A172 (cell line): ENCODE measurements around the gene RPTOR. TPM values are rescaled to one million over a fixed set of nuclear protein-coding genes. Genes with fewer than 3 reads are reported as not detected.

Experiments
- DNase-seq: peaks from one replicate; pipeline ENCODE4 v3.0.0-alpha.2; 2015; ENCODE audit warnings: low spot score
- total RNA-seq: library from RNA; depleted of rRNA; stranded (reverse); fragments of >200 nt; shearing (Covaris generic); gene quantifications from 2 replicates; pipeline ENCODE4 v1.2.3, GENCODE V29; 2014

The RPTOR gene
- total RNA-seq, 1 experiment from 2014 or later: 20.7 TPM

- peak; percentile 85 for DNase-seq
Observed at GRCh38 chr17:80859002-80859941, 314.6 kb downstream of the RPTOR start.

GRCh38 chr17:80860101-80860671 is 315.5 kb downstream of the RPTOR start:
- no peak for DNase-seq

- no peak for DNase-seq
Observed at GRCh38 chr17:80860703-80861417, 316.2 kb downstream of the RPTOR start.

DNA sequence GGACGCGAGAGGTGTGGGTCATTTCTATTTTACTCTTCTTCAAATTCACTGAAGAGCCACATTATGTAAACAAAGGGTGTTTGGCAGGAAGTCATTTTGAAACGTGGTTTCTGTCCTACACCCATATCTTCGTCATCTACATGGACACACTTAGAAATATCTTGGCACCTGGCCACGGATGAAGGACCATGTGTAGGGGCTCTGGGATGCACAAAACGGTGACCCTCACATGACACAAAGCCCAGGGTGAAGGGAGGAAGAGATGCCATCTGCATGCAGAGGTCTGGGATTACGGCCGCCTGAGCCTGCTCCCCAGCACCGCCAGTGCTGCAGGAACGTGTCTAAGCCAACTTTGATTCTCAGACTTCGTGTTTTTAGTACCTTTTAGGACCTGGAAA is 316.8 kb downstream of the RPTOR start:
- no peak for DNase-seq

- no peak for DNase-seq
Observed at GRCh38 chr17:80861892-80862291, 317.3 kb downstream of the RPTOR start.

GRCh38 chr17:80862481-80862961 is 317.9 kb downstream of the RPTOR start:
- DNase-seq: no peak

GRCh38 chr17:80862978-80863377 is 318.3 kb downstream of the RPTOR start:
- no peak for DNase-seq

- no peak for DNase-seq
Observed at GRCh38 chr17:80863626-80864025, 319.0 kb downstream of the RPTOR start.

- no peak for DNase-seq
Observed at GRCh38 chr17:80864751-80865150, 320.1 kb downstream of the RPTOR start.

- DNase-seq: peak; percentile 67
Observed at GRCh38 chr17:80866050-80866793, 321.6 kb downstream of the RPTOR start.

GRCh38 chr17:80868022-80868609 is 323.5 kb downstream of the RPTOR start:
- DNase-seq: no peak

- no peak for DNase-seq
Observed at GRCh38 chr17:80869481-80870145, 325.0 kb downstream of the RPTOR start.

- no peak for DNase-seq
Observed at GRCh38 chr17:80870401-80870800, 325.8 kb downstream of the RPTOR start.

GRCh38 chr17:80871341-80871740 is 326.7 kb downstream of the RPTOR start:
- DNase-seq: no peak

DNA sequence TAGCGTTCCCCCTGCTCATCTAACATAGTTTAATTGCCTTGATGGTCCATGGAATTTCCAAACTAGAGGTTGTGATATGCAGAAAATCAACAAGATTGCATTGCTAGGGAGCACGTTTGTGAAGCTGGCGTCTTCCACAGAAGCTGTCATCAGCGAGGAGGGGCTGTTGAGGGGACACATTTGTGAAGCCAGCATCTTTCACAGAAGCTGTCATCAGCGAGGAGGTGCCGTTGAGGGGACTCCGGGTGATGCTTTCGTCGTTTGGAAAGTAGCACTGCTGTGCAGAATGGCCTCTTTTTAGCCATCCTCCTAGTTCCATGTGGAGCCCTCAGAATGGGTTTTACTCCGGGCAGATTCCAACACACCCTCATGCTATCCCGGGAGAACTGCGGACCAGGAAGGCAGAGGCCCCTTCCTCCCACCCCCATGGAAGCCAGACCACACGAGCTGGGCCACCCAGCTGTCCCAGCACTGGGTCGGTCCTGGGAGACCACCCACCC is 327.4 kb downstream of the RPTOR start:
- DNase-seq: no peak

GRCh38 chr17:80872501-80873306 is 328.1 kb downstream of the RPTOR start:
- DNase-seq: no peak

- DNase-seq: no peak
Observed at GRCh38 chr17:80873307-80873951, 328.8 kb downstream of the RPTOR start.

- no peak for DNase-seq
Observed at GRCh38 chr17:80874866-80875445, 330.3 kb downstream of the RPTOR start.
